Activated CD8-positive, alpha-beta T cell treated with anti-CD3 and anti-CD28 coated beads for 36 hours (primary cell): ENCODE results near the gene ORC6. TPM values are rescaled to one million over a fixed set of nuclear protein-coding genes. Genes with fewer than 3 reads are reported as not detected.

Source experiments
- ATAC-seq: fragments of 200-7000 bp; cut with Tn5 transposase; one replicate; pipeline ENCODE4 v1.10.0; 2021; ENCODE audit warnings: mild to moderate bottlenecking, moderate library complexity
- CTCF ChIA-PET: fragments of 350-600 bp; sonication (Branson Sonifier 250); formaldehyde crosslinking; loops from one replicate; lab custom pipeline; 2021; ENCODE audit warnings: antibody characterized with exemption; lab: Charles Lee
- POLR2A ChIA-PET: fragments of 350-600 bp; sonication (Branson Sonifier 250); formaldehyde crosslinking; loops from one replicate; lab custom pipeline; 2021; ENCODE audit warnings: antibody characterized with exemption; lab: Charles Lee
- DNase-seq: peaks from one replicate; pipeline ENCODE4 v3.0.0-alpha.2; 2020
- H3K27ac Mint-ChIP-seq: one replicate; pipeline ENCODE4 v1.8.0; 2021; ENCODE audit warnings: mild to moderate bottlenecking, mixed read lengths
- H3K27me3 Mint-ChIP-seq: one replicate; pipeline ENCODE4 v1.8.0; 2021; ENCODE audit warnings: mixed read lengths
- H3K36me3 Mint-ChIP-seq: one replicate; pipeline ENCODE4 v1.8.0; 2021; ENCODE audit warnings: low read depth, mixed read lengths
- H3K4me1 Mint-ChIP-seq: one replicate; pipeline ENCODE4 v1.8.0; 2021; ENCODE audit warnings: low read depth, mixed read lengths
- H3K4me3 Mint-ChIP-seq: one replicate; pipeline ENCODE4 v1.8.0; 2021; ENCODE audit warnings: mild to moderate bottlenecking, moderate library complexity, mixed read lengths
- H3K9me3 Mint-ChIP-seq: one replicate; pipeline ENCODE4 v1.8.0; 2021; ENCODE audit warnings: mixed read lengths
- intact Hi-C: fragments of 100-400 bp; cut with micrococcal nuclease; formaldehyde crosslinking; loops from one replicate; pipeline ENCODE4 v1.10.0; 2022
- total RNA-seq, 2 experiments: library from RNA; stranded (reverse); gene quantifications; one replicate each; pipeline ENCODE4 v1.2.3, GENCODE V29; 2021
- TF ChIP-seq, protein P1 (sequence below): fragments of 200-600 bp; IDR thresholded peaks from one replicate; pipeline ENCODE4 v1.8.0; 2022; ENCODE audit warnings: antibody characterized with exemption, mild to moderate bottlenecking

The ORC6 gene
- total RNA-seq, 2 experiments from 2014 or later, result 49.2 to 51.6 TPM

DNA sequence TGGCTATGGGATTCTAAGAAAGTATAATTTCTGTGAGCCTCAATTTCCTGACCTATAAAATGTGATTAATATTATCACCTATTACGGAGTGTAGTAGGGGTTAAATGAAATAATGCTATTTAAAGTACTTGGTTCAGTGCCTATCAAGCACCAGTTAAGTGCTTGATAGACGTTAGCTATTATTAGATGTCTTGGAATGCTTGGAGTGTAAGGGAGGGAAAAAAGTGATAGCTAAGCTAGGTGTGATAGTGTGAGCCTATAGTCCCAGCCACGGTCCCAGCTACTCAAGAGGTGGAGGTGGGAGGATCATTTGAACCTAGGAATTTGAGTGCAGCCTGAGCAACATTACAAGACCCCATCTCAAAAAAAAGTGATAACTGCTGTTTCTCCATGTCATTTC lies 7.5 kb downstream of the ORC6 start:
- CTCF ChIA-PET, result interaction anchor here (1.2 kb wide), 1 partner anchor 191 kb away, joined by 3 read pairs; no protein-coding TSS in a partner anchor
- Mint-ChIP-seq H3K4me3 (no peak overlapping the region), H3K9me3 (no peaks in the 10 kb centered on the region), H3K27ac (no peak overlapping the region), H3K27me3 (no peaks in the 10 kb centered on the region), H3K4me1 (peaks cover 1% of the 10 kb centered on the region), H3K36me3 (peaks cover 45% of the 10 kb centered on the region)
- intact Hi-C loops, result loop anchor here (10.0 kb wide), 1 partner anchor 128 kb away; no protein-coding TSS in a partner anchor
- POLR2A ChIA-PET, result interaction anchor here (0.6 kb wide), 1 partner anchor 31 kb away, joined by 3 read pairs; no protein-coding TSS in a partner anchor
- no peak for DNase-seq
- ATAC-seq, result no peak
- TF ChIP-seq, protein P1, sequence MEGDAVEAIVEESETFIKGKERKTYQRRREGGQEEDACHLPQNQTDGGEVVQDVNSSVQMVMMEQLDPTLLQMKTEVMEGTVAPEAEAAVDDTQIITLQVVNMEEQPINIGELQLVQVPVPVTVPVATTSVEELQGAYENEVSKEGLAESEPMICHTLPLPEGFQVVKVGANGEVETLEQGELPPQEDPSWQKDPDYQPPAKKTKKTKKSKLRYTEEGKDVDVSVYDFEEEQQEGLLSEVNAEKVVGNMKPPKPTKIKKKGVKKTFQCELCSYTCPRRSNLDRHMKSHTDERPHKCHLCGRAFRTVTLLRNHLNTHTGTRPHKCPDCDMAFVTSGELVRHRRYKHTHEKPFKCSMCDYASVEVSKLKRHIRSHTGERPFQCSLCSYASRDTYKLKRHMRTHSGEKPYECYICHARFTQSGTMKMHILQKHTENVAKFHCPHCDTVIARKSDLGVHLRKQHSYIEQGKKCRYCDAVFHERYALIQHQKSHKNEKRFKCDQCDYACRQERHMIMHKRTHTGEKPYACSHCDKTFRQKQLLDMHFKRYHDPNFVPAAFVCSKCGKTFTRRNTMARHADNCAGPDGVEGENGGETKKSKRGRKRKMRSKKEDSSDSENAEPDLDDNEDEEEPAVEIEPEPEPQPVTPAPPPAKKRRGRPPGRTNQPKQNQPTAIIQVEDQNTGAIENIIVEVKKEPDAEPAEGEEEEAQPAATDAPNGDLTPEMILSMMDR, result no peak

DNA sequence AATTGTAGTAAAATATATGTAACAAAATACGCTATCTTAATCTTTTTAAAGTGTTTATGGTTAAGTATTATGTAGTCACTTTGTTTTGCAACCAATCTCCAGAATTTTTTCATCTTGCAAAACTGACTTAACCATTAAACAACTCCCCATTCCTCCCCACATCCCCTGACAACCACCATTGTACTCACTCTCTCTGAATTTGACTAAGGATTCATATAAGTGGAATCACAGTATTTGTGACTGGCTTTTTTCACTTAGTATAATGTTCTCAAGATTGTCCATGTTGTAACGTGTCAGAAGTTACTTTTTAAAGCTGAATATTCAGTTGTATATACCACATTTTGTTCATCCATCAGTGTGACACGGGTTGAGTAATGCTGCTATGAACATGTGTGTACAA lies 10.6 kb downstream of the ORC6 start:
- intact Hi-C loops, result no loop called here
- TF ChIP-seq, protein P1, result no peak
- ATAC-seq (no peak), DNase-seq (no peak)
- ChIA-PET CTCF (interaction anchor here (2.7 to 3.0 kb wide), 2 partner anchors 10 to 27 kb away, joined by 7 to 13 read pairs; partner anchors contain the start of gene ORC6), POLR2A (interaction anchor here (0.6 to 1.6 kb wide), 3 partner anchors 9 to 26 kb away, joined by 3 to 7 read pairs (median 3); partner anchors contain the start of gene ORC6)
- no peaks in the 10 kb centered on the region for H3K27me3 Mint-ChIP-seq
- H3K36me3 Mint-ChIP-seq, result peaks cover 27% of the 10 kb centered on the region
- H3K4me1 Mint-ChIP-seq, result no peaks in the 10 kb centered on the region
- no peaks in the 10 kb centered on the region for H3K9me3 Mint-ChIP-seq
- no peak overlapping the region for H3K27ac Mint-ChIP-seq
- H3K4me3 Mint-ChIP-seq, result no peak overlapping the region

DNA sequence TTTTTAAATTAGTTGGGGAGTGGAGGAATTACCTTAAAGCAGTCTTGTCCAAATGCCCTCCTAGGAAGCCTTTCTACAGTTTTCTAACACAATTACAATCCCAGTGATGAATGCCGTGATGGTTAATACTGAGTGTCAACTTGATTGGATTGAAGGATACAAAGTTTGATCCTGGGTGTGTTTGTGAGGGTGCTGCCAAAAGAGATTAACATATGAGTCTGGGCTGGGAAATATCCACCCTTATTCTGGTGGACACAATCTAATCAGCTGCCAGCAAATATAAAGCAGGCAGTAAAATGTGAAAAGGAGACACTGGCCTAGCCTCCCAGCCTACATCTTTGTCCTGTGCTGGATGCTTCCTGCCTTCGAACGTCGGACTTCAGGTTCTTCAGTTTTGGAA lies 12.2 kb downstream of the ORC6 start:
- no peak overlapping the region for H3K27ac Mint-ChIP-seq
- CTCF ChIA-PET, result interaction anchor here (0.8 to 3.0 kb wide), 3 partner anchors 11 to 207 kb away, joined by 3 to 13 read pairs (median 4); partner anchors contain the start of gene ORC6

DNA sequence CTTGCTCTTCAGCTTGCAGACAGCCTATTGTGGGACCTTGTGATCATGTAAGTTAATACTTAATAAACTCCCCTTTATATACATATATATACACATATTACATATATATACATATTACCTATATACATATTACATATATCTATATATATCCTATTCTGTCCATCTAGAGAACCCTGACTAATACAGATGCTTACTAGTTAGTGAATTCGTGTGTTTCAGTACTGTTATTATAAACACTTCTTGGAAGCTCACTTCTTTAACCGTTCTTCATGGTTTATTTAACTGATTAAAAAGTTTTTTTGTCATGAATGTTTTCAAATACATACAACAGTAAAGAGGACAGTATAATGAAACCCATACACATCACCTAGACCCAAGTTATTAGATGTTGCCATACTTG lies 12.6 kb downstream of the ORC6 start:
- ATAC-seq (no peak), DNase-seq (no peak)
- H3K27ac Mint-ChIP-seq, result no peak overlapping the region
- ChIA-PET CTCF (interaction anchor here (1.3 kb wide), 1 partner anchor 28 kb away, joined by 4 read pairs; no protein-coding TSS in a partner anchor), POLR2A (no interaction called here)
- no peak overlapping the region for H3K4me3 Mint-ChIP-seq
- H3K27me3 Mint-ChIP-seq, result no peaks in the 10 kb centered on the region
- TF ChIP-seq, protein P1, result no peak
- H3K4me1 Mint-ChIP-seq, result no peaks in the 10 kb centered on the region
- peaks cover 16% of the 10 kb centered on the region for H3K36me3 Mint-ChIP-seq
- intact Hi-C loops, result no loop called here
- H3K9me3 Mint-ChIP-seq, result no peaks in the 10 kb centered on the region

More for the DNA sequence above, 12.2 kb downstream of the ORC6 start:
- intact Hi-C loops, result no loop called here
- Mint-ChIP-seq H3K36me3 (peaks cover 17% of the 10 kb centered on the region), H3K4me3 (no peak overlapping the region), H3K27me3 (no peaks in the 10 kb centered on the region), H3K9me3 (no peaks in the 10 kb centered on the region), H3K4me1 (no peaks in the 10 kb centered on the region)
- ATAC-seq, result no peak
- TF ChIP-seq, protein P1, result no peak
- no peak for DNase-seq
- POLR2A ChIA-PET, result no interaction called here

DNA sequence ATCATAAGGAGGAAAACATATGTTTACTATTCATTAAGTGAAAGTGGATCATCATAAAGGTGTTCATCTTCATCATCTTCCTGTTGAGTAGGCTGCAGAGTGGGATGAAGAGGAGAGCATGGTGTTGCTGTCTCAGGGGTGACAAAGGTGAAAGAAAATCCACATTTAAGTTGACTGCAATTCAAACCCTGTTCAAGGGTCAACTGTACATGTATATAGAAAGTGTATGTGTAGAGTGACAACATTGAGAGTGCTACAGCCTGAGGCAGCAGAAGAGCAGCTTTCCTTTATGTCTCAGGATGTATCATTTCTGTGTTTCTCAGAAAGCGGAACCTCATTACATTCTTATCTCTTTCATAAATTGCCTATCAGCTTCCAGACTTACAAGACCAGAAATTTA lies 17.2 kb downstream of the ORC6 start:
- Mint-ChIP-seq H3K4me1 (no peaks in the 10 kb centered on the region), H3K36me3 (peaks cover 1% of the 10 kb centered on the region), H3K27ac (no peak overlapping the region), H3K27me3 (no peaks in the 10 kb centered on the region), H3K9me3 (no peaks in the 10 kb centered on the region), H3K4me3 (no peak overlapping the region)
- TF ChIP-seq, protein P1, result no peak
- no peak for ATAC-seq
- CTCF ChIA-PET, result no interaction called here
- no peak for DNase-seq
- POLR2A ChIA-PET, result interaction anchor here (0.6 kb wide), 1 partner anchor 151 kb away, joined by 4 read pairs; no protein-coding TSS in a partner anchor
- intact Hi-C loops, result no loop called here
